Activated CD4-positive, CD25-positive, alpha-beta regulatory T cell treated with anti-CD3 and anti-CD28 coated beads, Interleukin-2, amount 50 U/mL, for 24 hours (primary cell): ENCODE data around the gene LAP3.

Experiments
- ATAC-seq, 2 donors: fragments of 150-1000 bp; cut with Tn5 transposase; one replicate each; pipeline ENCODE4 v1.10.0; 2021; ENCODE audit warnings: mild to moderate bottlenecking in 1 of 2, moderate library complexity in 1 of 2

Gene LAP3

DNA sequence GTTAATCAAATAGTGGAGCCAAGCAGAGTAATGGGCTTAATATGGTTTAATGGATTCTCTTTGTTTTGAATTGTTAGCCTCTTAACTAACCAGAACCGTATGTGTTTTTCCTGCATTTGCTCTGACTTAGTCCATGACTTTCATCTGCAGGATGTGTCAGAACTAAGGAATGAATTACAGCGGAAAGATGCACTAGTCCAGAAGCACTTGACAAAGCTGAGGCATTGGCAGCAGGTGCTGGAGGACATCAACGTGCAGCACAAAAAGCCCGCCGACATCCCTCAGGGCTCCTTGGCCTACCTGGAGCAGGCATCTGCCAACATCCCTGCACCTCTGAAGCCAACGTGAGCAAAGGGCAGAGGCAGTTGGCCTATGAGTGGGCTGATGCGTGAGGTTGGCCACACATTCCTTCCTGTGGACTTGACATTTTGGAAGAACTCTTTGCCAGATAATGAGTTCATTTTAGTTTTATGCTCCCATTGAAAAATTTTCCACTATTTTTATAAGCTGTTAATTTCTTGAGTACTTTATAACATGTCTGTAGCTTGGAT, 46.5 kb downstream of the LAP3 start:
- no peak for ATAC-seq

- no peak for ATAC-seq
Observed at GRCh38 chr4:17624821-17625220, 47.8 kb downstream of the LAP3 start.

GRCh38 chr4:17630228-17630627, 53.2 kb downstream of the LAP3 start:
- no peak for ATAC-seq

- no peak for ATAC-seq
Observed at GRCh38 chr4:17633600-17633999, 56.6 kb downstream of the LAP3 start.

- ATAC-seq, result no peak
Observed at GRCh38 chr4:17635056-17635455, 58.1 kb downstream of the LAP3 start.

- no peak for ATAC-seq
Observed at GRCh38 chr4:17636341-17636695, 59.3 kb downstream of the LAP3 start.

DNA sequence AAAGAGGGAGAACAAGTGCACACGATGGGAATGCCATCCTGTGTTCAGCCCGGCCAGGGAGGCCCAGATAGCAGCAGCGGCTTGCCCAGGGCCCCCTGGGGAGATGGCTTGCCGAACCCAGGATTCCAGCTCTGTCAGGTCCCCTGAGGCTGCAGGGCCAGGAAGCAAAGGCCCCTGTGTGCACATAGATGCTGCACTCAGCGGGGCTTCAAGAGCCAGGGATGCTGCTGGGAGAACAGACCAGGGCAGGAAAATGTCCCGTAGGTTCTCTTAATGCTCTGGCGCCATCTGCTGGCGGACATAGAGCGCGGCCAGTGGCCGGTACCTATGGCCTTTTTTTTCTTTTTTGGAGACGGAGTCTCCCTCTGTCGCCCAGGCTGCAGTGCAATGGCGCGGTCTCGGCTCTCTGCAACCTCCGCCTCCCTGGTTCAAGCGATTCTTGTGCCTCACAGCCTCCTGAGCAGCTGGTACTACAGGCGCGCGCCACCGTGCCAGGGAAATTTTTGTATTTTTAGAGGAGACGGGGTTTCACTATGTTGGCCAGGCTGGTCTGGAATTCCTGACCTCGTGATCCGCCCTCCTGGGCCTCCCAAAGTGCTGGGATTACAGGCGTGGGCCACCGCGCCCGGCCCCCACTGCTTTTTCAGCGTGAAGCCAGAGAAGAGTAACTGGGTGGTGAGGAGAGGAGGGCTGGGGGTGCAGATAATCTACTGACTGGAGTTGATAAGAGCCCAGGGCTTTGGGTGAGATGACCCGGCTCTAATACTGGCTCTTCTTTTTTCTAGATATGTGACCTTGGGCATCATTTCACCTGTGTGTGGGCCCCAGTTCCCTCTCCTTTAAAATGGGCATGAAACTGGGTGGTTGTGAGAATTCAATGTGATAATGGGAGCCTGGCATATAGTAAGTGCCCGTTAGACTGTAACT, 60.0 kb downstream of the LAP3 start:
- ATAC-seq, result peak; percentile 68 to 82

DNA sequence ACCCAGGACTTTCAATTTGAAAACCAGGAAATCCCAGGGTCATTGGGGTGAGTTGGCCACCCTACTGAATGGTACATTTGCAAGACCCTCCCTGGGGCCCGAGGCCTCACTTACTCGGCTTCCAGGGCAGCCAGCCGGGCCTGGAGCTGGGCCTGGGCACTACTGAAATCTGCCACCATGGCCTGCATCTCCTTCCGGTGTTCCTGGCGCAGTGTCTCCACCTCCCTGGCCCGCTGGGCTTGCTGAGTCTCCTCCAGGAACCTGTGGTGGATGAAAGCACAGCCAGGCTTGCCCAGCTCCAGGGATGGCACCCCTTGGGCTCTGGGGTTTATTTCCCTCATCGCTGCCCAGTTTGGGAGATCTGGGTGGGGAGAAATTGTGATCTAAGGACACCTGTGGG, 62.1 kb downstream of the LAP3 start:
- ATAC-seq, result no peak

- ATAC-seq, result no peak
Observed at GRCh38 chr4:17642398-17642783, 65.4 kb downstream of the LAP3 start.

GRCh38 chr4:17646693-17647092, 69.7 kb downstream of the LAP3 start:
- ATAC-seq, result no peak

DNA sequence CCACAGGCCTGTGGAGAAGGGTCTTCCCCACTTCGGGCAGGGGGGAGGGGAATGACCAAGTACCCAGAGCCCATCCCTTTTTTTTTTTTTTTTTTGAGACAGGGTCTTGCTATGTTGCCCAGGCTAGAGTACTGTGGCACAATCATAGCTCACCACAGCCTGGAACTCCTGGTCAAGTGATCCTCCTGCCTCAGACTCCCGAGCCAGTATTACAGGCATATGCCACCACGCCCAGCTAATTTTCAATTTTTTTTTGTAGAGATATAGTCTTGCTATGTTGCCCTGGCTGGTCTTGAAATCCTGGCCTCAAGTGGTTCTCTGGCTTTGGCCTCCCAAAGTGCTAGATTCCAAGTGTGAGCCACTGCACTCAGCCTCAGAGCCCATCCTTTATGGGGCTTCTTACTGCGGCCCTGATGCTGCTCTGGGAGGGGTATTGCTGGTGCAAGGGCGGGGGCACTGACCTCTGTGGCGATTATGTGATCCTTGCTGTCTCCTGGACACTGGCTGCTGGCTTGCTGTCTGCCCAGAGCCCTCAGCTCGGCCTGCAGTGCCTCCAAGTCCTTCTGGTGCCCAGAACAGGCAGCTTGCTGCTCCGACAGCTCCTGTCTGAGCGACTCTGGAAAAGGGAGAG, 70.3 kb downstream of the LAP3 start:
- no peak for ATAC-seq

DNA sequence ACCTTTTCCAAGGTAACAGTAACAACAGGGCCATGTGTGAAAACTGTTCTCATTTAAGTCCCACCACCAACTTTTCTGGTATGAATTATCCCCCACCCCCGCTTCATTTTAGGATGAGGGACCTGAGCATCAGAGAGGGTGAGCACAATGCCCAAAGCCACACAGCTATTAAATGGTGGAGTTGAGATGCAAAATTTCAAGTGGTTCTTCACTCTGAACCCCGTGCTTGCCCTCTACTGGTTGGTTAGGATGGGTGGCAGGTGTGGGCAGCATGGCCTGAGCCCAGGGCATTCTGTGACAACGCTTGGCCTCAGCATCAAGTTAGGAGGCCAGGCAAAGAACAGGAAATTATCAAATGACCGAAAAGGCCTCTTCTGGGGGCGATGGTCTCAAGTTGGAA, 70.9 kb downstream of the LAP3 start:
- no peak for ATAC-seq

DNA sequence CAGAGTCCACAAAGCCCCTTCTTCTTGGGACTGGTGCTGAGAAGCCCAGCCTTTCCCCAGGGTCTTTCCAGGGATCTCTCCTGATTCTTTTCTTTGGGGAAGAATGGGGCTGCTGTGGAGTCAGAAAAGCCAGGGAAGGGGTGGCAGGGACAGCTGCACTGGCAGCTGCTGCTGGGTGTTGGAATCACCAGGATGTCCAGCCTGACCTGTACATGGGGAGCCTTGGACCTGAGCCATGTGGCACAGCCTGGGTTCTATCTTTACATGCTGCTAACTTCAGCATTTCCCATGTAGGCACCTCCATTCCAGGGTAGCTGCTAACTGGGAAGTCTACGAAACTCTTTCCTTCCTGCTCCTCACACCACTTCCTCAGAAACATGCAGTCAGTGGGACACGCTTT, 73.4 kb downstream of the LAP3 start:
- no peak for ATAC-seq

- ATAC-seq, result no peak
Observed at GRCh38 chr4:17654701-17655100, 77.7 kb downstream of the LAP3 start.

DNA sequence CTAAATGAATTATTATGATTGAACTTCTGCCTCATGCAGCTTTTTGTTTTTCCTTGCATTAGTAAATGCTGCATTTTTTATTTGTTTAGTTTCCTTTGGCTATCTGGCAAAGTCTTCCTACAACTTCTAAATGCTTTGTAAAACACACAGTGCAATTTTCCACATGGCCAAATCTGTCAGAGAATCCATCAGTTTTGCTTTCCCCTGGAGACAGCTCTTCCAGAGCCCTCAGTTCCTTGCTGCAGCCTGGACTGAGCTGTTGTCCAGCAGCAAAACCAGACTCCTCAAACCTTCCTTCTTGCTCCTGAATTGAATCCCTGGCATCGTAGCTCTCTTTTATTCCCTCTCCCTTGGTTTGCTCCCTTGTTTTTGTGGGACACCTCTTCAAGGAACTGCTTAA, 80.1 kb downstream of the LAP3 start:
- no peak for ATAC-seq
